HEK293T (cell line): ENCODE data around the gene THSD7B.

Experiments
- ARNT ChIP-seq: fragments of 450-650 bp; IDR thresholded peaks from 2 replicates; pipeline ENCODE4 v1.6.1; 2017; ENCODE audit warnings: mild to moderate bottlenecking
- PKNOX1 ChIP-seq: fragments of 450-650 bp; IDR thresholded peaks from 2 replicates; pipeline ENCODE4 v1.6.1; 2016

- TF ChIP-seq ARNT (no peak), PKNOX1 (no peak)
Observed at GRCh38 chr2:137172162-137172561, 406.8 kb downstream of the THSD7B start.
